ENCODE data around the gene GPSM1. TPM values are rescaled to one million over a fixed set of nuclear protein-coding genes. Genes with fewer than 3 reads are reported as not detected.

GPSM1 gene
- total and polyA plus RNA-seq, 2 experiments from 2014 or later, result 58.5 to 116 TPM

DNA sequence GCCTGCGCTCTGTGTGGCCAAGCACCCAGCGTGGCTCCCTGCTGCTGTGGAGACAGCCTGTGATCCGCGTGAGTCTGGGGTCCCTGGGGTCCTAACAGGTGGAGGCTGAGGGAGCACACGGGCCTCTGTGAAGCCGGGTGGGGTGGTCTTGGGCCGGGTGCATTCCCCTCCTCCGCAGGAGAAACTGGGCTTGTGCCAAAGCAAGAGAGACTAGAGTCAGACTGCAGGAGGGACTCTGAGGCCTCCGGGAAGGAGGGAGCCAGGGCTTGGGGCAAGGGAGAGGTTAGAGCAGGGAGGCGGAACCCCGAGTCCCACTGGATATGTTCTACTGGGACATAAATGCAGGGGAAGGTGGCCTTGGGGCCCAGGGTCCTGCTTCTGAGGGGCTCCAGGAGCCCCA lies 25.7 kb downstream of the GPSM1 start:
- DNase-seq (ENCODE audit: low read depth in 1 of 2, low spot score in 1 of 2), result no peak
- peaks cover 15% of the 10 kb centered on the region for H3K4me1 ChIP-seq (ENCODE audit: low read depth)
- peak overlapping the region; percentile 90 for H3K27ac ChIP-seq
- no peak overlapping the region for H3K4me3 ChIP-seq
- TF ChIP-seq, protein P1, sequence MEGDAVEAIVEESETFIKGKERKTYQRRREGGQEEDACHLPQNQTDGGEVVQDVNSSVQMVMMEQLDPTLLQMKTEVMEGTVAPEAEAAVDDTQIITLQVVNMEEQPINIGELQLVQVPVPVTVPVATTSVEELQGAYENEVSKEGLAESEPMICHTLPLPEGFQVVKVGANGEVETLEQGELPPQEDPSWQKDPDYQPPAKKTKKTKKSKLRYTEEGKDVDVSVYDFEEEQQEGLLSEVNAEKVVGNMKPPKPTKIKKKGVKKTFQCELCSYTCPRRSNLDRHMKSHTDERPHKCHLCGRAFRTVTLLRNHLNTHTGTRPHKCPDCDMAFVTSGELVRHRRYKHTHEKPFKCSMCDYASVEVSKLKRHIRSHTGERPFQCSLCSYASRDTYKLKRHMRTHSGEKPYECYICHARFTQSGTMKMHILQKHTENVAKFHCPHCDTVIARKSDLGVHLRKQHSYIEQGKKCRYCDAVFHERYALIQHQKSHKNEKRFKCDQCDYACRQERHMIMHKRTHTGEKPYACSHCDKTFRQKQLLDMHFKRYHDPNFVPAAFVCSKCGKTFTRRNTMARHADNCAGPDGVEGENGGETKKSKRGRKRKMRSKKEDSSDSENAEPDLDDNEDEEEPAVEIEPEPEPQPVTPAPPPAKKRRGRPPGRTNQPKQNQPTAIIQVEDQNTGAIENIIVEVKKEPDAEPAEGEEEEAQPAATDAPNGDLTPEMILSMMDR (IDR thresholded peaks at IDR 0.05; ENCODE audit: low read depth, low read length), result no peak
- no peaks in the 10 kb centered on the region for H3K9me3 ChIP-seq (ENCODE audit: low read depth)
- H3K36me3 ChIP-seq, result peaks cover 11% of the 10 kb centered on the region
- H3K27me3 ChIP-seq, result no peaks in the 10 kb centered on the region

DNA sequence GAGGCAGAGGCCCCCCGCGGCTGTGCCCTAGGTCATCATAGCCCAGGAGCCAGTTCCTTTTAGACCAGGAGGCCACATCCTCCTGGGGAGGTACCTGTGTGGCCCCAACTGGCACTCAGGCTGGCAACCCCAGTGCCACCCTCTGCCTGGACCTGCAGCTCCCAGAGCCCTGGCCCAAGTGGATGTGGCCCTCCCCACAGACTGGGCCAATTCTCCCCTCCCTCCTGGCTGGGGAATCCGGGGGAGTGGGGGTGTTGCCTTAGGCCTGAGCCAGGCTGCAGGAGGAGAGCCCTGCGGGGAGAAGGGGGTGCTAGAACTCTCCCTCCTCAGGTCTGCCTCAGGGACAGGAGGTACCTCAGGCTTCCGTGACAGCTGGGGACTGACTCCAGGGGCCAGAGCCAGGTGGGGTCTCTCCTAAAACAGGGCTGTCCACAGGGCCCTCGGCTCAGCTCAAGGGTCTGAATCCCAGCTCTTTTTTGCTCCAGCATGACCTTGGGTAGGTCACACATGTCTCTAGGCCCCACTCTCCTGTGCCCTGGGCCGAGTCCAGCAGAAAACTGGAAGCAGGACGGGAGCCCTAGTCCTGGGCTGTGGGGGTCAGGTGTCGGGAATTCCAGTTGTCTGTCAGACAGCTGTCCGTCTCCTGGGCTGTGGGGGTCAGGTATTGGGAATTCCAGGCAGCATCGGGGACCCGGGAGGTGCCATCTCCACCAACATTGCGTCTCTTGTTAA lies 26.6 kb downstream of the GPSM1 start:
- H3K36me3 ChIP-seq, result peaks cover 14% of the 10 kb centered on the region
- TF ChIP-seq, protein P1 (IDR thresholded peaks at IDR 0.05; ENCODE audit: low read depth, low read length), result no peak
- H3K4me1 ChIP-seq (ENCODE audit: low read depth), result peaks cover 15% of the 10 kb centered on the region
- H3K27me3 ChIP-seq, result no peaks in the 10 kb centered on the region
- peak in 1 of 2 donors; percentile 42 for DNase-seq (ENCODE audit: low read depth in 1 of 2, low spot score in 1 of 2)
- no peak overlapping the region for H3K4me3 ChIP-seq
- peak overlapping the region; percentile 90 for H3K27ac ChIP-seq
- H3K9me3 ChIP-seq (ENCODE audit: low read depth), result no peaks in the 10 kb centered on the region

DNA sequence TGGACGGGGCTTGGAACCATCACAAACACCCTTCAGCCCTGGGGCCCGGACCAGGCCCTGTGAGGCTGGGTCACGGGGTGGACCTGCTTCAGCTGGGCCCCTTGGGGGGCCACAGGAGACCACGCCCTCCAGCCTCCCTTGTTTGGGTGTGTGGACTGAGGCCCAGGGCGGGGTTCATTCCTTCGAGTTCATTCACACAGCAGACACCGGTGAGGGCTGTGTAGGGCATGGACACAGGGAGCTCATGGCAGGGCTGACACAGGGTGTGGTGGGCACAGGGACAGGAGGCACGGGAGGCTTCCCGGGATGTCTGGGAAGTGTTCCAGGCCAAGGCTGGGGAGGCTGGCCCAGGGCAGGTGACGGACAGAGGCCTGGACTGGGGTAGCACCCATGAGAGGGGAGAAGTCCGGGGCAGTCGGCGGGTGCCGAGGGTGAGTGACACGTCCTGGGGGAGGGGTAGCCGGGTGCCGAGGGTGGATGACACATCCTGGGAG lies 27.3 kb downstream of the GPSM1 start:
- no peak overlapping the region for H3K4me3 ChIP-seq
- H3K4me1 ChIP-seq (ENCODE audit: low read depth), result peaks cover 15% of the 10 kb centered on the region
- TF ChIP-seq, protein P1 (IDR thresholded peaks at IDR 0.05; ENCODE audit: low read depth, low read length), result no peak
- H3K9me3 ChIP-seq (ENCODE audit: low read depth), result no peaks in the 10 kb centered on the region
- no peaks in the 10 kb centered on the region for H3K27me3 ChIP-seq
- peaks cover 14% of the 10 kb centered on the region for H3K36me3 ChIP-seq
- DNase-seq (ENCODE audit: low read depth in 1 of 2, low spot score in 1 of 2), result peak in 1 of 2 donors; percentile 49
- peak overlapping the region; percentile 90 for H3K27ac ChIP-seq

DNA sequence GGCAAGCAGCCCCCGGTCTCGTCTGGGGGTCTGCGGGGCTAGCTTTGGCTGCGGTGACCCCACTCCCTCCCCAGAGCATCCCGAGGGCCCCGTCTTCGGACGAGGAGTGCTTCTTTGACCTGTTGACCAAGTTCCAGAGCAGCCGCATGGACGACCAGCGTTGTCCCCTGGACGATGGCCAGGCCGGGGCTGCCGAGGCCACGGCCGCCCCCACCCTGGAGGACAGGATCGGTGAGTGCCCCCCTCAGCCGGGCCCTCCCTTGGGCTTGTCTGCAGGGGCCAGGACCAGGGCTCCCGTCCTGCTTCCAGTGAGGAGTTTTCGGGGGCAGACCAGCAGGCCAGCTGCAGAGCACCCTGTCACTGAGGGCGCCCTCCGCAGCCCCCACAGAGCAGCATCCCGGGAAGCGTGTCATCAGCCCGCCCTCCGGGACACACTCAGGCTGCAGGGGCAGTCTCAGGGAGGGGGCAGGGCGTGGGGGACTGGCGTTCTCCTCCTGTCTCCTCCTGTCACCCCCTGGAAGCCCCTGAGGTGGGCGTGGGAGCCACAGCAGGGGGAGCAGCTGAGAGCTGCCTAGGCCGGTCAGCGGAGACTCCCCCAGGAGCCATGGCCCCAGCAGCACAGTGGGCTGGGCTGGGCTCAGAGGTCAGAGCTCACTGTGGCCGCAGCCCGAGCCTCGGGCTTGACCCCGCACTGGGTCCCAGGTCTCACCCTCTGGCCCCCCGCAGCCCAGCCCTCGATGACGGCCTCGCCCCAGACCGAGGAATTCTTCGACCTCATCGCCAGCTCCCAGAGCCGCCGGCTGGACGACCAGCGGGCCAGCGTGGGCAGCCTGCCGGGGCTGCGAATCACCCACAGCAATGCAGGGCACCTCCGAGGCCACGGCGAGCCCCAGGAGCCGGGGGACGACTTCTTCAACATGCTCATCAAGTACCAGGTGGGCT lies 28.5 kb downstream of the GPSM1 start:
- Histone ChIP-seq H3K4me1 (ENCODE audit: low read depth) (peaks cover 15% of the 10 kb centered on the region), H3K36me3 (peaks cover 14% of the 10 kb centered on the region), H3K27me3 (no peaks in the 10 kb centered on the region), H3K27ac (no peak overlapping the region), H3K9me3 (ENCODE audit: low read depth) (no peaks in the 10 kb centered on the region), H3K4me3 (no peak overlapping the region)
- TF ChIP-seq, protein P1 (IDR thresholded peaks at IDR 0.05; ENCODE audit: low read depth, low read length), result no peak
- no peak for DNase-seq (ENCODE audit: low read depth in 1 of 2, low spot score in 1 of 2)

DNA sequence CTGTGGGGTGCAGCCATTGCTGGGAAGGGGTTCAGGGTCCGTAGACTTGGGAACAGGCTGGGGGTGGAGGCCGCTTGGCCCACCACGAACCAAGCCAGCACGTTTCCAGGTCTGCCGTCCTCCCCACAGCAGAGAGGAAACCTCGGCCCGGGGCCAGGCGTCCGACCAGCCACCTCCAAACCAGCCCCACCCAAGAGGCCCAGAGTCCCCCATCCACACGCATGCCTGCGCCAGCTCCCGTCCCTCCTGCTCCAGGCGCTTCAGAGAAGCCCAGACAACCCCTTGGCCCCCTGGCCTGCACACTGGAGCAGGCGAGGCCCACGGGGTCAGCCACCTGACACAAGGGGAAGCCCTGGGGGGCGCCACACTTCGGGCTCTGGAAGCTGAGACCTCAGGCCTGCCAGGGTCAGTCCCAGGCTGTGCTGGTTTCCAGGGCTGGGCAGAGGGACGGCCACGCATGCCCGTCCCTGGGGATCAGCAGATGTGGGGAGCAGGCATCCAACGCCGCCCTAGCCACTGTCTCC lies 29.9 kb downstream of the GPSM1 start:
- Histone ChIP-seq H3K9me3 (ENCODE audit: low read depth) (no peaks in the 10 kb centered on the region), H3K4me3 (no peak overlapping the region), H3K27me3 (no peaks in the 10 kb centered on the region), H3K36me3 (peaks cover 14% of the 10 kb centered on the region), H3K27ac (no peak overlapping the region), H3K4me1 (ENCODE audit: low read depth) (peaks cover 15% of the 10 kb centered on the region)
- DNase-seq (ENCODE audit: low read depth in 1 of 2, low spot score in 1 of 2), result no peak
- TF ChIP-seq, protein P1 (IDR thresholded peaks at IDR 0.05; ENCODE audit: low read depth, low read length), result no peak
